Non-pigmented ciliary epithelial cell (primary cell): Measurements from ENCODE around the gene DOCK10.
A peak's percentile ranks its signal among the peaks of the same experiment; 100 is the strongest.

Experiments used
- DNase-seq: peaks from one replicate; pipeline ENCODE4 v3.0.0-alpha.2; 2010; ENCODE audit warnings: low read depth

DOCK10 gene

GRCh38 chr2:225041207-225041850, 939 bp downstream of the DOCK10 start:
- no peak for DNase-seq

GRCh38 chr2:225040856-225041206, 1.4 kb downstream of the DOCK10 start:
- DNase-seq: no peak

GRCh38 chr2:225040142-225040541, 2.1 kb downstream of the DOCK10 start:
- DNase-seq: no peak

GRCh38 chr2:225038231-225038523, 4.1 kb downstream of the DOCK10 start:
- DNase-seq: no peak

GRCh38 chr2:225037415-225038230, 4.6 kb downstream of the DOCK10 start:
- DNase-seq: no peak

GRCh38 chr2:225036431-225036830, 5.8 kb downstream of the DOCK10 start:
- no peak for DNase-seq

GRCh38 chr2:225033440-225034318, 8.6 kb downstream of the DOCK10 start:
- no peak for DNase-seq

- DNase-seq: no peak
Observed at GRCh38 chr2:225032246-225032645, 10.0 kb downstream of the DOCK10 start.

- no peak for DNase-seq
Observed at GRCh38 chr2:225031599-225031998, 10.7 kb downstream of the DOCK10 start.

GRCh38 chr2:225030893-225031292, 11.4 kb downstream of the DOCK10 start:
- no peak for DNase-seq

GRCh38 chr2:225030203-225030602, 12.1 kb downstream of the DOCK10 start:
- no peak for DNase-seq

GRCh38 chr2:225028572-225028971, 13.7 kb downstream of the DOCK10 start:
- DNase-seq: no peak

GRCh38 chr2:225027061-225027762, 15.1 kb downstream of the DOCK10 start:
- no peak for DNase-seq

- DNase-seq: peak; percentile 68
Observed at GRCh38 chr2:225025917-225026571, 16.2 kb downstream of the DOCK10 start.

GRCh38 chr2:225022188-225022587, 20.1 kb downstream of the DOCK10 start:
- DNase-seq: no peak

- no peak for DNase-seq
Observed at GRCh38 chr2:225020168-225020849, 22.0 kb downstream of the DOCK10 start.

- no peak for DNase-seq
Observed at GRCh38 chr2:225019105-225019504, 23.2 kb downstream of the DOCK10 start.

- DNase-seq: no peak
Observed at GRCh38 chr2:225017713-225018112, 24.6 kb downstream of the DOCK10 start.

- no peak for DNase-seq
Observed at GRCh38 chr2:225017098-225017685, 25.1 kb downstream of the DOCK10 start.

- no peak for DNase-seq
Observed at GRCh38 chr2:225013425-225014365, 28.6 kb downstream of the DOCK10 start.
